Measurements from ENCODE around the gene RWDD3. TPM values are rescaled to one million over a fixed set of nuclear protein-coding genes. Genes with fewer than 3 reads are reported as not detected.

Gene RWDD3
- total RNA-seq, 1 experiment from 2014 or later: 6.1 TPM

DNA sequence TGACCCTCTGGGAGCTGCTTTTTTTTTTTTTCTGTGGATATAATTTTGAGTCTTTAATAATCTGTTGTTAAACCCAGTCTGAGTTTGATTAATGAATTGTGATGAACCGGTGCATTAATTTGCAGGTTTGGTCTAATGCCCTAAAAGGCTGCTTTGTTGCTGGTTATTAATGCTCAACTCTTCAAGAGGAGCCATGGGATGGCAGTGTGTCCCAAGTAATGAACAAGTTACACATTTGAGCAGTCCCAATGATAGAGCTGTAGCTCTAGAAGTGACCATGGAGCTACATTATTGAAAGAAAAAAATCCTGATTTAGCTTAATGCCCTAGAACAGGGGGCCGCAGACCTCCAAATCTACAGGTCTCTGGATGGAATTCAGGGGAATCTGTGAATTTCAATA is 53.1 kb downstream of the RWDD3 start:
- Histone ChIP-seq H3K36me3 (ENCODE audit: control insufficient read depth, insufficient read depth, low read length) (no peaks in the 10 kb centered on the region), H3K4me1 (ENCODE audit: control insufficient read depth, insufficient read depth, low read length) (no peaks in the 10 kb centered on the region), H3K9me3 (ENCODE audit: control insufficient read depth, insufficient read depth, low read depth, low read length) (no peaks in the 10 kb centered on the region), H3K27ac (ENCODE audit: low read length) (no peak overlapping the region), H3K27me3 (ENCODE audit: control insufficient read depth, insufficient read depth, low read length) (no peaks in the 10 kb centered on the region), H3K4me3 (ENCODE audit: low read depth in 2 of 2, low read length in 2 of 2) (no peak overlapping the region)
- DNase-seq (ENCODE audit: low read depth, low spot score): no peak
- BruUV-seq (replicated peaks): no TSS peak
- intact Hi-C loops (cut with micrococcal nuclease; ENCODE audit: unreplicated experiment): no loop called here
- ChIA-PET POLR2A (no interaction called here), CTCF (interaction anchor here (0.6 to 0.7 kb wide), 3 partner anchors 368 to 1298 kb away, joined by 3 to 10 read pairs (median 8); no protein-coding TSS in a partner anchor)
- in situ Hi-C loops (cut with HindIII; ENCODE audit: low pct_unique_long_range_greater_than_20kb, low sequenced_read_pairs): no loop called here
- TF ChIP-seq, protein P1, sequence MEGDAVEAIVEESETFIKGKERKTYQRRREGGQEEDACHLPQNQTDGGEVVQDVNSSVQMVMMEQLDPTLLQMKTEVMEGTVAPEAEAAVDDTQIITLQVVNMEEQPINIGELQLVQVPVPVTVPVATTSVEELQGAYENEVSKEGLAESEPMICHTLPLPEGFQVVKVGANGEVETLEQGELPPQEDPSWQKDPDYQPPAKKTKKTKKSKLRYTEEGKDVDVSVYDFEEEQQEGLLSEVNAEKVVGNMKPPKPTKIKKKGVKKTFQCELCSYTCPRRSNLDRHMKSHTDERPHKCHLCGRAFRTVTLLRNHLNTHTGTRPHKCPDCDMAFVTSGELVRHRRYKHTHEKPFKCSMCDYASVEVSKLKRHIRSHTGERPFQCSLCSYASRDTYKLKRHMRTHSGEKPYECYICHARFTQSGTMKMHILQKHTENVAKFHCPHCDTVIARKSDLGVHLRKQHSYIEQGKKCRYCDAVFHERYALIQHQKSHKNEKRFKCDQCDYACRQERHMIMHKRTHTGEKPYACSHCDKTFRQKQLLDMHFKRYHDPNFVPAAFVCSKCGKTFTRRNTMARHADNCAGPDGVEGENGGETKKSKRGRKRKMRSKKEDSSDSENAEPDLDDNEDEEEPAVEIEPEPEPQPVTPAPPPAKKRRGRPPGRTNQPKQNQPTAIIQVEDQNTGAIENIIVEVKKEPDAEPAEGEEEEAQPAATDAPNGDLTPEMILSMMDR (IDR thresholded peaks at IDR 0.05): peak; percentile 26; the same call in 1 of the 2 replicates
- no peak for TF ChIP-seq SIN3A (IDR thresholded peaks at IDR 0.05; ENCODE audit: borderline replicate concordance, insufficient read depth, low read depth, low read length)
- peak; percentile 68 for ATAC-seq

DNA sequence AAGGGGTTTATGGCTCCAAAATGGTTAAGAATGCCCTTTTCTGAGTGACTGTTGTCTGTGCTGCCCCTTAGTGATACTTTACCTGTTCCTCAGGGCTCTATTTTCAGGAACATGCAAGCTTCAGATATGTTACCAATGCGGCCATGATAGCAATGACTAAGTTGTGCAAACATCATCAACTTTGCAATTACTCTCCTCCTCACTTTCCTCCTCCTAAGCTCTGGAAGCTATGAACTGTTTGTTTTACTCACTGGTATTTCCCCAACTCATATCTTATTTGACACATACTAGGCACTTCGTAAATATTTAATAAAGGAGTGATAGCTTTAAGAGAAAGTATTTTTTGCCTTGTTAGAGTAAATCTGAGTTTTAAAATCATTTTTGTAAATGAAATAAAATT is 53.8 kb downstream of the RWDD3 start:
- CTCF ChIA-PET: no interaction called here

More for the DNA sequence above, 53.8 kb downstream of the RWDD3 start:
- in situ Hi-C loops (cut with HindIII; ENCODE audit: low pct_unique_long_range_greater_than_20kb, low sequenced_read_pairs): no loop called here
- intact Hi-C loops (cut with micrococcal nuclease; ENCODE audit: unreplicated experiment): no loop called here
- Histone ChIP-seq H3K36me3 (ENCODE audit: control insufficient read depth, insufficient read depth, low read length) (no peaks in the 10 kb centered on the region), H3K27ac (ENCODE audit: low read length) (no peak overlapping the region), H3K9me3 (ENCODE audit: control insufficient read depth, insufficient read depth, low read depth, low read length) (no peaks in the 10 kb centered on the region), H3K4me3 (ENCODE audit: low read depth in 2 of 2, low read length in 2 of 2) (no peak overlapping the region), H3K4me1 (ENCODE audit: control insufficient read depth, insufficient read depth, low read length) (no peaks in the 10 kb centered on the region), H3K27me3 (ENCODE audit: control insufficient read depth, insufficient read depth, low read length) (no peaks in the 10 kb centered on the region)
- DNase-seq (ENCODE audit: low read depth, low spot score) (no peak), ATAC-seq (no peak)
- no TSS peak for BruUV-seq (replicated peaks)
- POLR2A ChIA-PET: interaction anchor here (0.5 kb wide), 1 partner anchor 142 kb away, joined by 3 read pairs; no protein-coding TSS in a partner anchor
- no peak for TF ChIP-seq TCF7L2 (IDR thresholded peaks at IDR 0.05; ENCODE audit: low read depth, low read length)
- no peak for TF ChIP-seq POLR2AphosphoS5 (IDR thresholded peaks at IDR 0.05; ENCODE audit: low read depth, low read length)
- TF ChIP-seq, protein P2, sequence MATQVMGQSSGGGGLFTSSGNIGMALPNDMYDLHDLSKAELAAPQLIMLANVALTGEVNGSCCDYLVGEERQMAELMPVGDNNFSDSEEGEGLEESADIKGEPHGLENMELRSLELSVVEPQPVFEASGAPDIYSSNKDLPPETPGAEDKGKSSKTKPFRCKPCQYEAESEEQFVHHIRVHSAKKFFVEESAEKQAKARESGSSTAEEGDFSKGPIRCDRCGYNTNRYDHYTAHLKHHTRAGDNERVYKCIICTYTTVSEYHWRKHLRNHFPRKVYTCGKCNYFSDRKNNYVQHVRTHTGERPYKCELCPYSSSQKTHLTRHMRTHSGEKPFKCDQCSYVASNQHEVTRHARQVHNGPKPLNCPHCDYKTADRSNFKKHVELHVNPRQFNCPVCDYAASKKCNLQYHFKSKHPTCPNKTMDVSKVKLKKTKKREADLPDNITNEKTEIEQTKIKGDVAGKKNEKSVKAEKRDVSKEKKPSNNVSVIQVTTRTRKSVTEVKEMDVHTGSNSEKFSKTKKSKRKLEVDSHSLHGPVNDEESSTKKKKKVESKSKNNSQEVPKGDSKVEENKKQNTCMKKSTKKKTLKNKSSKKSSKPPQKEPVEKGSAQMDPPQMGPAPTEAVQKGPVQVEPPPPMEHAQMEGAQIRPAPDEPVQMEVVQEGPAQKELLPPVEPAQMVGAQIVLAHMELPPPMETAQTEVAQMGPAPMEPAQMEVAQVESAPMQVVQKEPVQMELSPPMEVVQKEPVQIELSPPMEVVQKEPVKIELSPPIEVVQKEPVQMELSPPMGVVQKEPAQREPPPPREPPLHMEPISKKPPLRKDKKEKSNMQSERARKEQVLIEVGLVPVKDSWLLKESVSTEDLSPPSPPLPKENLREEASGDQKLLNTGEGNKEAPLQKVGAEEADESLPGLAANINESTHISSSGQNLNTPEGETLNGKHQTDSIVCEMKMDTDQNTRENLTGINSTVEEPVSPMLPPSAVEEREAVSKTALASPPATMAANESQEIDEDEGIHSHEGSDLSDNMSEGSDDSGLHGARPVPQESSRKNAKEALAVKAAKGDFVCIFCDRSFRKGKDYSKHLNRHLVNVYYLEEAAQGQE (IDR thresholded peaks at IDR 0.05; ENCODE audit: insufficient read depth in 1 of 2, low read depth in 2 of 2, low read length in 1 of 2): no peak
- TF ChIP-seq, protein P1 (IDR thresholded peaks at IDR 0.05): no peak
- no peak for TF ChIP-seq SIN3A (IDR thresholded peaks at IDR 0.05; ENCODE audit: borderline replicate concordance, insufficient read depth, low read depth, low read length)

Other genes with a start within 250 kb of the RWDD3 start
- gene ALG14, start 161.3 kb upstream of the RWDD3 start, total RNA-seq (2021; ENCODE audit: unreplicated experiment): 4.1 TPM
- 2.9 TPM for gene TLCD4, start 116.9 kb upstream of the RWDD3 start, total RNA-seq (2021; ENCODE audit: unreplicated experiment)